BLaER1 treated with 17β-estradiol and CSF1 and Interleukin-3, amounts not matched to agents 10 nM and 100 nM (cell line): ENCODE data around the gene GSTO1.
"Not testable (repeated sequence)": the region's sequence is repeated elsewhere in the genome, so short reads cannot be mapped to it uniquely, and the experiment has no call there.

Source experiments
- H3K27ac ChIP-seq, 11 experiments: shearing (Covaris generic); formaldehyde crosslinking; 2 replicates each; pipeline ENCODE4 v1.8.1; 2022
- H3K27me3 ChIP-seq, 11 experiments: shearing (Covaris generic); formaldehyde crosslinking; 2 replicates each; pipeline ENCODE4 v1.8.1; 2022
- H3K36me3 ChIP-seq, 11 experiments: shearing (Covaris generic); formaldehyde crosslinking; 2 replicates each; pipeline ENCODE4 v1.8.1; 2022
- H3K4me1 ChIP-seq, 10 experiments: shearing (Covaris generic); formaldehyde crosslinking; 2 replicates each; pipeline ENCODE4 v1.8.1; 2022
- H3K4me2 ChIP-seq, 11 experiments: shearing (Covaris generic); formaldehyde crosslinking; 2 replicates each; pipeline ENCODE4 v1.8.1; 2022
- H3K4me3 ChIP-seq, 10 experiments: shearing (Covaris generic); formaldehyde crosslinking; 2 replicates each; pipeline ENCODE4 v1.8.1; 2022
- H3K9ac ChIP-seq, 11 experiments: shearing (Covaris generic); formaldehyde crosslinking; 2 replicates each; pipeline ENCODE4 v1.8.1; 2022
- H3K9me3 ChIP-seq, 11 experiments: shearing (Covaris generic); formaldehyde crosslinking; replicated peaks in 1 of 11; 2 replicates each; pipeline ENCODE4 v1.8.1; 2022
- H4K20me1 ChIP-seq, 11 experiments: shearing (Covaris generic); formaldehyde crosslinking; 2 replicates each; pipeline ENCODE4 v1.8.1; 2022
- Cebpa-rat ChIP-seq, 11 experiments: shearing (Covaris generic); IDR thresholded peaks; 2 replicates each; pipeline ENCODE4 v1.8.1; 2022

The GSTO1 gene

GRCh38 chr10:104231784-104232612 lies 22.7 kb upstream of the GSTO1 start, which contains the start of gene CFAP43:
CFAP43 (minus strand) TSS chr10:104232364; CDS start chr10:104232246, 118 bp downstream.
- no peak for TF ChIP-seq Cebpa-rat (IDR thresholded peaks at IDR 0.05)
- peak within 1 kb of the TSS; percentile 62 to 81 (median 68) for H3K4me3 ChIP-seq
- no peaks in the 10 kb centered on the region for H4K20me1 ChIP-seq
- peak within 1 kb of the TSS; percentile 72 to 89 (median 86) for H3K4me2 ChIP-seq
- peak within 1 kb of the TSS; percentile 55 to 79 (median 69) for H3K9ac ChIP-seq
- peaks cover 22 to 39% (median 36%) of the 10 kb centered on the region in 11 experiments for H3K27me3 ChIP-seq
- peaks cover 38 to 51% (median 44%) of the 10 kb centered on the region in 11 experiments for H3K9me3 ChIP-seq
- H3K27ac ChIP-seq, result peak within 1 kb of the TSS in 4 of 11 experiments; percentile 20 to 81 (median 42); a peak in 6 of 22 replicates
- 0 out of 22 replicates have a peak, but pooled peaks cover 0 to 4% (median 0%) of the 10 kb centered on the region in 11 experiments for H3K36me3 ChIP-seq
- H3K4me1 ChIP-seq, result peaks cover 0 to 9% (median 0%) of the 10 kb centered on the region in 10 experiments; a peak in 5 of 20 replicates

- H3K9ac ChIP-seq, result peak overlapping the region in 2 of 11 experiments; percentile 77 to 79; a peak in 2 of 22 replicates
- H3K9me3 ChIP-seq, result peaks cover 38 to 51% (median 44%) of the 10 kb centered on the region in 11 experiments
- H4K20me1 ChIP-seq, result no peaks in the 10 kb centered on the region
- H3K27ac ChIP-seq, result no peak overlapping the region
- H3K4me2 ChIP-seq, result peak overlapping the region; percentile 72 to 89 (median 86)
- H3K27me3 ChIP-seq, result peaks cover 22 to 39% (median 36%) of the 10 kb centered on the region in 11 experiments
- H3K4me3 ChIP-seq, result peak overlapping the region; percentile 62 to 81 (median 68)
- 0 out of 22 replicates have a peak, but pooled peaks cover 0 to 4% (median 0%) of the 10 kb centered on the region in 11 experiments for H3K36me3 ChIP-seq
- TF ChIP-seq Cebpa-rat (IDR thresholded peaks at IDR 0.05), result no peak
- peaks cover 0 to 9% (median 0%) of the 10 kb centered on the region in 10 experiments; a peak in 5 of 20 replicates for H3K4me1 ChIP-seq
Measured at GRCh38 chr10:104232613-104233102, 22.0 kb upstream of the GSTO1 start.

DNA sequence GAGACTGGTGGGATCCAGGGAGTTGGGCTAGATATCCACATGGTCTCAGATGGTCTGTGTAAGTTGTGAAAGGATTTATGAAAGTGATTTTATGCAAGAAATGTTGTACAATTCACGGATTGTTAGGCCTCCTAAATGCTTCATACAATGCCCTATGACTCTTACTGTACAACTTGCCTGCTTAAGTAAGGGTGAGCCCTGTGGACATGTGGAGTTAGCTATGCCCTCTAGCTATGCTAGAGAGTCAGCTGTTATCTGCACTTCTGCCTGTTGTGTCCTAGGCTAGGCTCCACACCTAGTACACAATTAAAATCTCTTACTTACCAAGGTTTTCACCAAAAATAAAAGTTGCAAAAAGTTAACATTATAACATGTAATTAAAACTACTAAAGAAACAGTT lies 20.9 kb upstream of the GSTO1 start:
- peaks cover 0 to 9% (median 0%) of the 10 kb centered on the region in 10 experiments; a peak in 5 of 20 replicates for H3K4me1 ChIP-seq
- no peak overlapping the region for H3K9ac ChIP-seq
- TF ChIP-seq Cebpa-rat (IDR thresholded peaks at IDR 0.05), result no peak
- no peak overlapping the region for H3K4me3 ChIP-seq
- no peak overlapping the region for H3K4me2 ChIP-seq
- no peak overlapping the region for H3K27ac ChIP-seq
- H3K27me3 ChIP-seq, result peaks cover 22 to 39% (median 36%) of the 10 kb centered on the region in 11 experiments
- H3K9me3 ChIP-seq, result peaks cover 38 to 51% (median 44%) of the 10 kb centered on the region in 11 experiments
- no peaks in the 10 kb centered on the region for H4K20me1 ChIP-seq
- 0 out of 22 replicates have a peak, but pooled peaks cover 0 to 4% (median 0%) of the 10 kb centered on the region in 11 experiments for H3K36me3 ChIP-seq

- peaks cover 38 to 51% (median 44%) of the 10 kb centered on the region in 11 experiments for H3K9me3 ChIP-seq
- no peak overlapping the region for H3K4me3 ChIP-seq
- H3K36me3 ChIP-seq, result 0 out of 22 replicates have a peak, but pooled peaks cover 0 to 4% (median 0%) of the 10 kb centered on the region in 11 experiments
- no peak overlapping the region for H3K9ac ChIP-seq
- H3K27me3 ChIP-seq, result peaks cover 22 to 38% (median 36%) of the 10 kb centered on the region in 11 experiments
- H3K4me2 ChIP-seq, result no peak overlapping the region
- no peak overlapping the region for H3K27ac ChIP-seq
- no peaks in the 10 kb centered on the region for H4K20me1 ChIP-seq
- peaks cover 0 to 9% (median 4%) of the 10 kb centered on the region in 10 experiments; a peak in 7 of 20 replicates for H3K4me1 ChIP-seq
- no peak for TF ChIP-seq Cebpa-rat (IDR thresholded peaks at IDR 0.05)
Measured at GRCh38 chr10:104234934-104235333, 19.8 kb upstream of the GSTO1 start.

DNA sequence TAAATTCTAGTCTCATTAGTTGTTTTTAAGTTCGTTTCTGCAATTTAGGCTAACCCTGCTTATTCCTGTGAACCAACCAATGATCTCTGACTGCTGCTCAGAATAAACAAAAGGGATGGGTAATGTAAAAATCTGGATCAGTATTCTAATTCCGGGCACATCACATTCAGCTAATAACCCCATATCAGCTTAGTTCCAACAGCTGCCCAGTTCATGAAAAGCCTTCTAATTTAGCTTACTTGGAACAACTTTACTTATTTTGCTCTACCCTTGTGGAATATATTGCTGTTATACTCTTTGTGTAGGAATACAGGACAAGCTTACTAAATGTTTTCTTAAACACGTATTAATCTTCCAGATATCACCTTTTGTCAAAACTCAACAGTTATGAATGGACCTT lies 18.9 kb upstream of the GSTO1 start:
- Histone ChIP-seq H3K4me3 (no peak overlapping the region), H3K27ac (no peak overlapping the region), H3K27me3 (peaks cover 21 to 32% (median 29%) of the 10 kb centered on the region in 11 experiments), H3K4me2 (no peak overlapping the region), H4K20me1 (no peaks in the 10 kb centered on the region), H3K9ac (no peak overlapping the region), H3K36me3 (0 out of 22 replicates have a peak, but pooled peaks cover 0 to 4% (median 0%) of the 10 kb centered on the region in 11 experiments), H3K9me3 (peaks cover 38 to 51% (median 44%) of the 10 kb centered on the region in 11 experiments), H3K4me1 (peaks cover 0 to 13% (median 5%) of the 10 kb centered on the region in 10 experiments; a peak in 7 of 20 replicates)
- no peak for TF ChIP-seq Cebpa-rat (IDR thresholded peaks at IDR 0.05)

GRCh38 chr10:104240078-104240477 lies 14.6 kb upstream of the GSTO1 start:
- Histone ChIP-seq H4K20me1 (no peaks in the 10 kb centered on the region), H3K27me3 (no peaks in the 10 kb centered on the region), H3K27ac (no peak overlapping the region), H3K4me2 (peak overlapping the region in 2 of 11 experiments; percentile 8 to 13; a peak in 2 of 22 replicates), H3K36me3 (no peaks in the 10 kb centered on the region), H3K4me3 (no peak overlapping the region), H3K4me1 (peaks cover 0 to 13% (median 0%) of the 10 kb centered on the region in 10 experiments; a peak in 3 of 20 replicates), H3K9me3 (peaks cover 12 to 22% (median 15%) of the 10 kb centered on the region in 11 experiments), H3K9ac (no peak overlapping the region)
- TF ChIP-seq Cebpa-rat (IDR thresholded peaks at IDR 0.05), result no peak

DNA sequence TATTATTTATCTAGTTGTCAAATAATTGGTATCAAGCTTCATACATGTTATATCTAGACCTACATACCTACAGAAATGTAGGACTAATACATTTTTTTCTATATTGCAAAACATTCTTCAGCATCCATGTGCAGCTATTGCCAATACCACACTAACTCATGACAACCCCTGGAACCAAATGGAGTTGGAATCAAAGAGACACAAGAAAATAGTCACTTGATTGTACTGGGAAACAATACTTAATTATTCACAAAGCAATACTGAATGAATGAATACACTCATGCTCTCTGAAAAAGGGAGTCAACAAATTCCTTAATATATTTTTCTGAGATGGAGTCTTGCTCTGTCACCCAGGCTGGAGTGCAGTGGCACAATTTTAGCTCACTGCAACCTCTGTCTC lies 12.1 kb upstream of the GSTO1 start:
- no peaks in the 10 kb centered on the region for H3K27me3 ChIP-seq
- no peaks in the 10 kb centered on the region for H3K36me3 ChIP-seq
- no peak for TF ChIP-seq Cebpa-rat (IDR thresholded peaks at IDR 0.05)
- H3K9me3 ChIP-seq, result peaks cover 13 to 36% (median 28%) of the 10 kb centered on the region in 11 experiments
- no peak overlapping the region for H3K9ac ChIP-seq
- no peak overlapping the region for H3K4me3 ChIP-seq
- H3K27ac ChIP-seq, result no peak overlapping the region
- peaks cover 0 to 31% (median 0%) of the 10 kb centered on the region in 10 experiments; a peak in 6 of 20 replicates for H3K4me1 ChIP-seq
- H4K20me1 ChIP-seq, result no peaks in the 10 kb centered on the region
- H3K4me2 ChIP-seq, result no peak overlapping the region

DNA sequence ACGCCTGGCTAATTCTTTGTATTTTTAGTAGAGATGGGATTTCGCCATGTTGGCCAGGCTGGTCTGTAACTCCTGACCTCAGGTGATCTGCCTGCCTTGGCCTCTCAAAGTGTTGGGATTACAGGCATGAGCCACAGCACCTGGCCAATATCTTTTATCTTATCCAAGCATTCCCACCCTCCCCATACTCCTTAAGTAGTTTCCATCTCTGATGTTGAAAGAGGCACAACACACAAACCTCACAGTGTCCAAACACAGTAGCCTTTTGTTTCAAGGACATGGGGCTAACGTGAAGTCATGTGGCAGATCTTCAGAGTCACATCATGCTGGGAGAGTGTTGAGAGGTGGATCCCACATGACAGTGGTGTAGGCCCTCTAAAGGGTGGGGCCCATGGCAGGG lies 11.7 kb upstream of the GSTO1 start:
- H3K4me3 ChIP-seq, H3K27me3 ChIP-seq, H3K27ac ChIP-seq, H3K36me3 ChIP-seq, H4K20me1 ChIP-seq, H3K9ac ChIP-seq, H3K4me2 ChIP-seq: not testable (repeated sequence)
- Histone ChIP-seq H3K4me1 (peaks cover 0 to 36% (median 0%) of the 10 kb centered on the region in 10 experiments; a peak in 6 of 20 replicates), H3K9me3 (peaks cover 13 to 40% (median 31%) of the 10 kb centered on the region in 11 experiments)

DNA sequence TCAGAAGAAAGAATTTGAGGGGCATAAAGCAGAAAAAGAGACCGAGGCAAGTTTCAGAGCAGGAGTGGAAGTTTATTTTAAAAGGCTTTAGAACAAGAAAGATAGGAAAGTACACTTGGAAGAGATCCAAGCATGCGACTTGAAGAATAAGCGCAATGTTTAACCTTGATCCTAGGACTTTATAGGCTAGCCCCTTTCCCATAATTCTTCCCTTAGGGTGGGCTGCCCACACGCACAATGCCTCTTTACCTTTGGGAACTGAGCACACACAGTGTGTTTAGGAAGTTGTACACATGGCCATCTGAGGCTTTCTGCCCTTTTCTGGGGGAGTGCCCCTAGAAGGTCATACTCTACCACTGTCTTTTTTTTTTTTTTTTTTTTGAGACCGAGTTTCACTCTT lies 11.2 kb upstream of the GSTO1 start:
- no peak for TF ChIP-seq Cebpa-rat (IDR thresholded peaks at IDR 0.05)
- Histone ChIP-seq H3K27ac (no peak overlapping the region), H3K4me1 (peaks cover 0 to 41% (median 0%) of the 10 kb centered on the region in 10 experiments; a peak in 6 of 20 replicates), H3K4me2 (no peak overlapping the region), H3K36me3 (no peaks in the 10 kb centered on the region), H3K9ac (no peak overlapping the region), H3K27me3 (no peaks in the 10 kb centered on the region), H4K20me1 (no peaks in the 10 kb centered on the region), H3K9me3 (peaks cover 16 to 42% (median 31%) of the 10 kb centered on the region in 11 experiments), H3K4me3 (no peak overlapping the region)
